NT2/D1 (cell line): ENCODE results near the gene UPK3B.
"Not testable (repeated sequence)": the region's sequence is repeated elsewhere in the genome, so short reads cannot be mapped to it uniquely, and the experiment has no call there.

Experiments
- DNase-seq: peaks from one replicate; pipeline ENCODE4 v3.0.0-alpha.2; 2011; ENCODE audit warnings: low read depth, low spot score
- H3K27me3 ChIP-seq: 2 replicates; pipeline ENCODE4 v1.6.0; 2011; ENCODE audit warnings: mild to moderate bottlenecking; ENCODE audit not compliant: insufficient read length, insufficient read depth
- H3K36me3 ChIP-seq: 2 replicates; pipeline ENCODE4 v1.6.1; 2011; ENCODE audit warnings: mild to moderate bottlenecking, low read length, mixed read lengths; ENCODE audit not compliant: insufficient read depth, insufficient read length
- H3K4me1 ChIP-seq: 2 replicates; pipeline ENCODE4 v1.5.1; 2011; ENCODE audit not compliant: insufficient read depth, insufficient read length
- H3K4me3 ChIP-seq: 2 replicates; pipeline ENCODE4 v1.5.1; 2011; ENCODE audit warnings: low read depth; ENCODE audit not compliant: insufficient read length
- H3K9ac ChIP-seq: 2 replicates; pipeline ENCODE4 v1.6.0; 2011; ENCODE audit warnings: low read depth; ENCODE audit not compliant: insufficient read length
- H3K9me3 ChIP-seq: 2 replicates; pipeline ENCODE4 v1.5.1; 2011; ENCODE audit warnings: mild to moderate bottlenecking, low read length; ENCODE audit not compliant: insufficient read depth

Gene UPK3B

DNA sequence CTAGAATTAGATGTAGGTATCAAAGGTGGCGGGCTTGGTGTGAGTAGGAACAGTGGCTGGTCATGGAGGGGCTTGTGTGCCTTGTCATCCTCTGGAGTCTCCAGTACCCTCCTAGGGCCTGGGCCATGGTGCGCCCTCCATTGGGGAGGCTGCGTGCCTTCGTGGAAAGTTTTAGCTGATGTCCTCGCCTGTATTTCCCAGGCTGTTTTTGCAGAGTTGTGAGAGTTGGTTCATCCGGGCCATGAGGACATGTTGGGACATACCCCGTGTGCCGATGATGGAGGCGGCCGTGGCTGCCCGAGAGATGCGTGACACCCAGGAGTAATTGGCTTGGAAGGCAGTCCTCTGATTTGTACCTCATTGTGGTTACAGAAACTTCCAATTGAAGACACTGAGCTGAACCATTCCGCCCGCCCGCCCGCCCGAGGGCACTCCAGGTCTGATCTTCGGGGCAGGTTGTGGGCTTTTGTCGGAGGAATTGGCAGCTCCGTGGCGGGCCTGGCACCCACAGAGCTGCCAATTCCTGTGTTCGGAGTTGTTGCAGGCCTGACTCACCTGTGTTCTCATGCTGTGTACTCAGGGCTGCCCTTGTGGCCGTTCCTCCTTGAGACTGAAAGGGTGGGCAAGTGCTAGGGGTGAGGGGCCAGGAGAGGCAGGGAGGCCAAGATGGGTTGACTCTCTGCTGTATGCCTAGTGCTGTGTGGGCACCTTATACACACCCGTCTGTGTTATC lies 33.4 kb upstream of the UPK3B start:
- not testable (repeated sequence) for H3K4me1 ChIP-seq, H3K4me3 ChIP-seq, DNase-seq, H3K9me3 ChIP-seq, H3K9ac ChIP-seq, H3K27me3 ChIP-seq, H3K36me3 ChIP-seq

DNA sequence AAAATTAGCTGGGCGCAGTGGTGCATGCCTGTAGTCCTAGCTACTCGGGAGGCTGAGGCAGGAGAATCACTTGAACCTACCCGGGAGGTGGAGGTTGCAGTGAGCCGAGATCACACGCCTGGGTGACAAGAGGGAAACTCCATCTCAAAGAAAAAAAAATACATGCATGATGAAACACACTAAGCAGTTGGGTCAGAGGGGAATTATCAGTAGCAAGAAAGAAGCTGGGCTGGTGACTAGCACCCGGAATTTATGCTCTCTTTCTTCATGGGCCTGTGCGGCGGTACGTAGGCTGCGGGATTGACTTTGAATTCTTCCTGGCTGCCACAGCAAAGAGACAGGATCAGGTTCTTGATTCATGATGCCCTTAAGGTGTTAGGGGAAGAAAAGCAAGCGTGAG lies 30.7 kb upstream of the UPK3B start:
- H3K4me3 ChIP-seq, DNase-seq, H3K36me3 ChIP-seq: not testable (repeated sequence)

DNA sequence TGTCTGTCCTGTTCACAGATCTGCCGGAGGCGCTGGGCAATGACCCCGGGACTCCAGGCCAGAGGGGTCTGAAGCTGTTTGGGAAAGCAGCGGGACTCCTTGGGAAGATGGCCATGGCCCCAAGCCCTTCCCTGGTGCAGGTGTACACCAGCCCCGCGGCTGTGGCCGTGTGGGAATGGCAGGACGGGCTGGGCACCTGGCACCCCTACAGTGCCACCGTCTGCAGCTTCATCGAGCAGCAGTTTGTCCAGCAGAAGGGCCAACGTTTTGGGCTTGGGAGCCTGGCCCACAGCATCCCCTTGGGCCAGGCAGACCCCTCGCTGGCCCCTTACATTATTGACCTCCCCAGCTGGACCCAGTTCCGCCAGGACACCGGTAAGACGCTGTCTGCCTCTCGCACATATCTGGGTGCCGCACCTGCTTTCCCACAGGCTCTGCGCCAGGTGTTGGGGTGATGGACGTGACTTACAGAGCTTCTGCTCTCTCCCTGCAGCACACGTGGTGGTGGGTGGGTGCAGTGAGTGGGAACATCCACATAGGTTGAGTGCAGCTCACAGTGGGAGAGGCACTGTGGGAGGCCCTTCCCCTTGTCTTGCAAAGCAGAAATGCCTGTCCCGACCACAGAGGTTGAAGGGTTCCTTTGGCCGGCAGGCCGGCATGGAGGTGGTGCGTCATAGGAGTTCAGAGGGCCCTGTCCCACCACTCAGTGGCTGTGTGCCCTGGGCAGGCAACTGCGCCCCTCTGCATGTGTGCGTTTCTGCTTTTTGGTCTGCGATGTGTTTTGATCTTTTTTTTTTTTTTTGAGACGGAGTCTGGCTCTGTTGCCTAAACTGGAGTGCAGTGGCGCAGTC lies 29.7 kb upstream of the UPK3B start:
- not testable (repeated sequence) for H3K36me3 ChIP-seq, H3K9me3 ChIP-seq, DNase-seq, H3K27me3 ChIP-seq, H3K4me3 ChIP-seq, H3K4me1 ChIP-seq, H3K9ac ChIP-seq

More for the DNA sequence above, 30.7 kb upstream of the UPK3B start:
- H3K9me3 ChIP-seq, H3K9ac ChIP-seq, H3K27me3 ChIP-seq, H3K4me1 ChIP-seq: not testable (repeated sequence)

DNA sequence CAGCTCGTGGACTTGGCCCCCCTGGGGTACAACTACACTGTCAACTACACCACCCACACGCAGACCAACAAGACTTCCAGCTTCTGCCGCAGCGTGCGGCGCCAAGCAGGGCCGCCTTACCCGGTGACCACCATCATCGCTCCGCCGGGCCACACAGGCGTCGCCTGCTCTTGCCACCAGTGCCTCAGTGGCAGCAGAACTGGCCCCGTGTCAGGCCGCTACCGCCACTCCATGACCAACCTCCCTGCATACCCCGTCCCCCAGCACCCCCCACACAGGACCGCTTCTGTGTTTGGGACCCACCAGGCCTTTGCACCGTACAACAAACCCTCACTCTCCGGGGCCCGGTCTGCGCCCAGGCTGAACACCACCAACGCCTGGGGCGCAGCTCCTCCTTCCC lies 27.7 kb upstream of the UPK3B start:
- H3K27me3 ChIP-seq, H3K36me3 ChIP-seq, H3K9me3 ChIP-seq, H3K4me3 ChIP-seq, DNase-seq, H3K9ac ChIP-seq, H3K4me1 ChIP-seq: not testable (repeated sequence)

DNA sequence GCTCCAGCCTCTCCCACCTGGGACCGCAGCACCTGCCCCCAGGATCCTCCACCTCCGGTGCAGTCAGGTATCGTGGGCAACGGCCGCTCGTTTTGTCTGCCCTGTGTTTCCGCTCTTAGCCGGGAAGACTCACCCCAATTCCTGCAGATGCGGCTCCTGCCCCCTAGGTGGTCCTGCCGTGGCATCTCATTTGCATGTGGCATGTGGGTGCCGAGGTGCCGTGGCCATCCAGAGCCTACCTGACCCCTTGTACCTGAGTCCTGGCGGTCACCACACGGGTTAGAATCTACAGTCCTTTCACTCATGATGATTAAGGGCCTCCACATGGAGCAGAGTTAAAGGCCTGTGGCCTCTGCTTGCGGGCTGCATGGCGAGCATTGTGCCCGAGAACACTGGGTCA lies 27.3 kb upstream of the UPK3B start:
- not testable (repeated sequence) for H3K4me1 ChIP-seq, H3K9ac ChIP-seq, H3K27me3 ChIP-seq, H3K9me3 ChIP-seq, H3K36me3 ChIP-seq, H3K4me3 ChIP-seq, DNase-seq

DNA sequence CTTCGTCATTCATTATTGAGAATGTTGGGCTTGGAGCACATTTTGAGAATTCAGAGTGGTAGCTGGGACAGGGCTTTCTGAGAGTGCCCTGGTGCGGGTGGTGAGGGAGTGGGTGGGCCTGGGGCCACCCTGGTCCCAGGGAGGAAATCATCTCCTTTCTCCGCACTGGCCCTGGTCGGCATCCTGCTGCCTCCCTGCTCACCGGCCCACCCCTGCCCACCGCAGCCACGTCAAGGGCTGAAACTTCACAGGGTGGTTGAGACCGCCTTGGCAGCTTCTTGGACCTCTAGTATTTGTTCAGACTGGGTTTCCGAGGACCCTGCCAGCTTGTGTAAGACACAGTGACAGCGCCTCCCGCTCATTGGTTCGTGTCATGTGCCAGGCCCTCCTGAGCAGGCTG lies 25.9 kb upstream of the UPK3B start:
- H3K4me1 ChIP-seq, H3K36me3 ChIP-seq, H3K27me3 ChIP-seq, H3K9me3 ChIP-seq, DNase-seq, H3K4me3 ChIP-seq, H3K9ac ChIP-seq: not testable (repeated sequence)

DNA sequence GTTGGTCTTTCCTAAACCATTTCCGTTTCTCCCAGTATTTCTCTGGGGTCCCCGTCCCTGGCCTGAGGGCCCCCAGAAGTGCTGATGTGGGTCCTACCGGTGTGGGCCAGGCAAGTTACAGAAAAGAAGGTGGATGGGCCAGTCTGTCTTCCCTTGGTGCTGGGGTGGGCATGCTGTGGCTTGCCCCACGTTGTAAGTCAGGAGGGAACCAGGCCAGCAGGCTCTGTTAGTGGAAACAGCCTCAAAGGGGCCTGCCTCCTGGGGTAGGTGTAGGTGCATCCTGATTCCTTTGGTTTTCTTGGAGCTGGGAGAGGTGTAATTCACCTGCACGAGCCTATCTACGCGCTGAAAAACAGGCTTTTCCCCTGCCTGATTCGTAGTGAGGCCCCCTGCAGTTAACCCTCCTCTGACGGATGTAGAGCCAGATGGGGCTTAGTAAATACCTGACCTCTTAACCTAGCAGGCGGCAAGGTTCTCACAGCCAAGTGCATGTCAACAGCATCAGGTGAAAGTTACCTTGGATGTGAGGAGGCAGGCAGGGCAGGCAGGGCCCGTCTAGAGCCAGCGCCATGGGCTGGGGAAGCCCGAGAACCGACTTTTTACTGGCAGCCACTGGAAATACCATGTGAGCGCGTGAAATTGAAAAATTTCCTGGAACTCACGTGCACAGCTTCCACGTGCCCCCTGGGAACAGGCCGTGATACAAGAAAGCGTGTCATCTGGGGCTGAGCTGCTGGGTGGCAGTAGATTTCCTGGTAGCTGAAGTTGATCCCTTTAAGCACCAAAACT lies 24.3 kb upstream of the UPK3B start:
- DNase-seq, H3K4me3 ChIP-seq, H3K36me3 ChIP-seq, H3K27me3 ChIP-seq, H3K9ac ChIP-seq, H3K4me1 ChIP-seq, H3K9me3 ChIP-seq: not testable (repeated sequence)

DNA sequence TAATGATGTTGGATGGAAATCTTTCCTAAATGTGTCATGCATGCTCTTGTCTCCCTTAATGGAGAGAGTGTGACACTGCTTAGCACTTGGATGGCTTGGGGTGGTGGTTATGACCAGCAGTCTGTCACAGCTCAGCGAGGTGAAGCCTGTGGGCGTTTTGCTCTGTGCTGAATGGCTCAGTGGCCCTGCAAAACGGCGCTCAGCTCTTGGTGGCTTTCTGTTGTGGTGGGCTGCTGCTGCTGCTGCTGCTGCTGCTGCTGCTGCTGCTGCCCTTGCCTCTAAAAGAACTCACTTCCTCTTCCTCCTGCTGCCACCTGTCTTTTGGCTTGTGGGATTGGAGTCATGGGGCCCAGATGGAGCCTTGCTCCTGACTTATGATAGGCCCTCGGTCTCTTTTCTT lies 23.7 kb upstream of the UPK3B start:
- not testable (repeated sequence) for DNase-seq, H3K27me3 ChIP-seq, H3K9me3 ChIP-seq, H3K9ac ChIP-seq, H3K36me3 ChIP-seq, H3K4me1 ChIP-seq, H3K4me3 ChIP-seq

DNA sequence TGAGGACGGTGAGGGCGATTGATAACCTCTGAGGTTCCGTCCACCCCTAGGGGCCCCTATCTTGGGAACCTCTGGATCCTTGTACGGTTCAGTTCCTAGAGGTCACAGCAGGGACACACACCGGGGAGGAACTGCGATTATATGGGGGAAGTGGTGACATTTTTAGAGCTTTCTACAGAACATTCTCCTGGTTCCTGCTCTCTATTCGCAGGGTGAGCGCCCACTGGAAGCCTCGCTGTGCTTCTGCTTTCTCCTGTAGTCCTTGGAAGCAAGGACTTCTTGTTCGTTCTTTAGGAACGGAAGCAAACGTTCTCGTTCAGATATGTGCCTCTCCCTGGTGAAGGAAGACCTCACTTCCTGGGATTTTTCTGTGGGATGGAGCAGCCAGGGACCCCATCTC lies 22.4 kb upstream of the UPK3B start:
- not testable (repeated sequence) for H3K36me3 ChIP-seq, H3K9me3 ChIP-seq, H3K4me1 ChIP-seq, H3K27me3 ChIP-seq, H3K9ac ChIP-seq, DNase-seq, H3K4me3 ChIP-seq

DNA sequence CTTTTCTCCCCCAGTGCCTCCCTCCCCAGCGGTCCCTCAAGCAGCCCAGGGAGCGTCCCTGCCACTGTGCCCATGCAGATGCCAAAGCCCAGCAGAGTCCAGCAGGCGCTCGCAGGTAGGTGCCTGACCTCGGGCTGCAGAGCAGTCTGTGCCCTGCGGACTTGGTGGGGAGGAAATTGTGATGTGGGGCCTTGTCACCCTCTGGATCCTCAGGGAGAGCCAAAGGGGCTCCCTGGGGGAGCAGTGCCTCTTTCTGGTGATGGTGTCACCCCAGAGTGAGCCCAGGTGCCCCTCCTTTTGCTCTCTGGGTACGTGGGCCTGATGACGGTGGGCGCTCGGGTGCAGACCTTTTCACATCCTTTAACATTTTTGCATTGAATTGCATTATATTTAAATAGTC lies 18.2 kb upstream of the UPK3B start:
- H3K36me3 ChIP-seq: not testable (repeated sequence)

DNA sequence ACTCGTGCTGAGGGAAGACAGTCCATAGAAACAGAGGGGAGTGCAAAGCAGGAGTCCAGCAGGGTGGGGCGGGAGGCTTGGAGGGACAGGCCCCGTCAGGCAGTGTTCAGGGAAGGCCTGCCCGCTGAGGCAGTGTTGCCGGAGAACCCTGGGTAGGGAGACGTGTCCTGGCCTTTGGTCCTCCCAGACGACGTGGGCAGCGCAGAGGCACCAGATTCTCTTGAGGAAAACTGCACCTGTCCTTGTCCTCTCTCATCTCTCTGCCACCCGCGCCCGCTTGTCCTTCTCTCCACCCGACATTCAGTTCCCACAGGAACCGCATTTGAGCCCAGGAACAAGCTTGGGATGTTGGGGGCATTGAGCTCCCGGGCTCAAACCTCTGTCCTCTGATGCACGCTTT lies 14.6 kb upstream of the UPK3B start:
- not testable (repeated sequence) for H3K4me1 ChIP-seq, H3K9me3 ChIP-seq

More for the DNA sequence above, 18.2 kb upstream of the UPK3B start:
- DNase-seq, H3K9ac ChIP-seq, H3K9me3 ChIP-seq, H3K4me3 ChIP-seq, H3K27me3 ChIP-seq, H3K4me1 ChIP-seq: not testable (repeated sequence)

More for the DNA sequence above, 14.6 kb upstream of the UPK3B start:
- H3K4me3 ChIP-seq, H3K36me3 ChIP-seq, H3K9ac ChIP-seq, DNase-seq, H3K27me3 ChIP-seq: not testable (repeated sequence)
